ENCODE results near the gene DPP6. TPM values are rescaled to one million over a fixed set of nuclear protein-coding genes. Genes with fewer than 3 reads are reported as not detected.

Gene DPP6
- total RNA-seq, 3 donors from 2014 or later (not counting 1 experiment from before 2014, with no cell fraction given) = not detected

GRCh38 chr7:154390961-154391360, 338.8 kb downstream of the DPP6 start:
- Mint-ChIP-seq H3K27ac (no peak overlapping the region), H3K9me3 (peaks cover 25 to 35% of the 10 kb centered on the region in 2 donors), H3K4me3 (no peak overlapping the region), H3K27me3 (ENCODE audit: low read depth in 2 of 2) (no peaks in the 10 kb centered on the region), H3K36me3 (no peaks in the 10 kb centered on the region), H3K4me1 (no peaks in the 10 kb centered on the region)
- peaks cover 4% of the 10 kb centered on the region for H3K9me3 ChIP-seq (ENCODE audit: control insufficient read depth, insufficient read depth, low read length)
- H3K4me1 ChIP-seq (ENCODE audit: control insufficient read depth, insufficient read depth, low read length) = no peaks in the 10 kb centered on the region
- no peak overlapping the region for H3K27ac ChIP-seq (ENCODE audit: low read length)
- ATAC-seq (no peak), DNase-seq (no peak)
- no peaks in the 10 kb centered on the region for H3K27me3 ChIP-seq (ENCODE audit: control insufficient read depth, insufficient read depth, low read length)
- 98% methylated on average over 17 of the region's 17 CpGs for WGBS (ENCODE audit: insufficient coverage)
- intact Hi-C loops (cut with micrococcal nuclease) = no loop called here
- no peak for TF ChIP-seq CTCF (IDR thresholded peaks at IDR 0.05)
- H3K4me3 ChIP-seq (ENCODE audit: low read length) = no peak overlapping the region
- H3K36me3 ChIP-seq (ENCODE audit: control insufficient read depth, insufficient read depth, low read length) = no peaks in the 10 kb centered on the region

GRCh38 chr7:154394804-154395203, 342.6 kb downstream of the DPP6 start:
- Histone ChIP-seq H3K27me3 (ENCODE audit: control insufficient read depth, insufficient read depth, low read length) (no peaks in the 10 kb centered on the region), H3K4me3 (ENCODE audit: low read length) (no peak overlapping the region), H3K27ac (ENCODE audit: low read length) (no peak overlapping the region), H3K4me1 (ENCODE audit: control insufficient read depth, insufficient read depth, low read length) (no peaks in the 10 kb centered on the region), H3K36me3 (ENCODE audit: control insufficient read depth, insufficient read depth, low read length) (no peaks in the 10 kb centered on the region), H3K9me3 (ENCODE audit: control insufficient read depth, insufficient read depth, low read length) (peaks cover 2% of the 10 kb centered on the region)
- WGBS (ENCODE audit: insufficient coverage) = 100% methylated on average over 2 of the region's 2 CpGs
- Mint-ChIP-seq H3K4me3 (no peak overlapping the region), H3K9me3 (peaks cover 16 to 24% of the 10 kb centered on the region in 2 donors), H3K4me1 (no peaks in the 10 kb centered on the region), H3K27ac (no peak overlapping the region), H3K36me3 (no peaks in the 10 kb centered on the region), H3K27me3 (ENCODE audit: low read depth in 2 of 2) (no peaks in the 10 kb centered on the region)
- intact Hi-C loops (cut with micrococcal nuclease) = no loop called here
- no peak for TF ChIP-seq CTCF (IDR thresholded peaks at IDR 0.05)
- DNase-seq (no peak), ATAC-seq (no peak)

GRCh38 chr7:154406312-154406711, 354.1 kb downstream of the DPP6 start:
- no peak for DNase-seq
- no peaks in the 10 kb centered on the region for H3K4me1 ChIP-seq (ENCODE audit: control insufficient read depth, insufficient read depth, low read length)
- no peaks in the 10 kb centered on the region for H3K36me3 Mint-ChIP-seq
- ATAC-seq = no peak
- H3K4me3 ChIP-seq (ENCODE audit: low read length) = no peak overlapping the region
- intact Hi-C loops (cut with micrococcal nuclease) = no loop called here
- H3K4me3 Mint-ChIP-seq = no peak overlapping the region
- H3K27me3 ChIP-seq (ENCODE audit: control insufficient read depth, insufficient read depth, low read length) = no peaks in the 10 kb centered on the region
- no peak overlapping the region for H3K27ac Mint-ChIP-seq
- H3K27ac ChIP-seq (ENCODE audit: low read length) = no peak overlapping the region
- no peaks in the 10 kb centered on the region for H3K27me3 Mint-ChIP-seq (ENCODE audit: low read depth in 2 of 2)
- no peaks in the 10 kb centered on the region for H3K36me3 ChIP-seq (ENCODE audit: control insufficient read depth, insufficient read depth, low read length)
- peaks cover 5 to 18% of the 10 kb centered on the region in 2 donors for H3K9me3 Mint-ChIP-seq
- no peak for TF ChIP-seq CTCF (IDR thresholded peaks at IDR 0.05)
- H3K9me3 ChIP-seq (ENCODE audit: control insufficient read depth, insufficient read depth, low read length) = no peaks in the 10 kb centered on the region
- WGBS (ENCODE audit: insufficient coverage) = 84% methylated on average over 8 of the region's 8 CpGs
- H3K4me1 Mint-ChIP-seq = no peaks in the 10 kb centered on the region

GRCh38 chr7:154409703-154410311, 357.6 kb downstream of the DPP6 start:
- intact Hi-C loops (cut with micrococcal nuclease) = no loop called here
- 54% methylated on average over 3 of the region's 5 CpGs for WGBS (ENCODE audit: insufficient coverage)

More at GRCh38 chr7:154409703-154410311, 357.6 kb downstream of the DPP6 start:
- ATAC-seq (no peak), DNase-seq (no peak)
- Histone ChIP-seq H3K27ac (ENCODE audit: low read length) (no peak overlapping the region), H3K27me3 (ENCODE audit: control insufficient read depth, insufficient read depth, low read length) (no peaks in the 10 kb centered on the region), H3K4me3 (ENCODE audit: low read length) (no peak overlapping the region), H3K36me3 (ENCODE audit: control insufficient read depth, insufficient read depth, low read length) (no peaks in the 10 kb centered on the region), H3K4me1 (ENCODE audit: control insufficient read depth, insufficient read depth, low read length) (no peaks in the 10 kb centered on the region), H3K9me3 (ENCODE audit: control insufficient read depth, insufficient read depth, low read length) (no peaks in the 10 kb centered on the region)
- Mint-ChIP-seq H3K27me3 (ENCODE audit: low read depth in 2 of 2) (no peaks in the 10 kb centered on the region), H3K27ac (no peak overlapping the region), H3K9me3 (peaks cover 0 to 16% of the 10 kb centered on the region in 2 donors), H3K4me1 (no peaks in the 10 kb centered on the region), H3K4me3 (no peak overlapping the region), H3K36me3 (no peaks in the 10 kb centered on the region)
- no peak for TF ChIP-seq CTCF (IDR thresholded peaks at IDR 0.05)

All from natural killer cell (primary cell).